Smooth muscle cell (in vitro differentiated cells): ENCODE measurements around the gene ZNF555. TPM values are rescaled to one million over a fixed set of nuclear protein-coding genes. Genes with fewer than 3 reads are reported as not detected.

Experiments
- DNase-seq: peaks from one replicate; lab custom pipeline; 2025; ENCODE audit not compliant: unreplicated experiment; lab: John Stamatoyannopoulos, UW
- H2AFZ ChIP-seq: fragments of 200-600 bp; sonication (generic); 2 replicates; pipeline ENCODE4 v1.6.0; 2016; ENCODE audit warnings: antibody characterized with exemption, low read depth, mild to moderate bottlenecking
- H3F3A ChIP-seq: fragments of 200-600 bp; sonication (generic); 2 replicates; pipeline ENCODE4 v1.6.0; 2017; ENCODE audit warnings: antibody characterized with exemption, low read depth
- H3K27ac ChIP-seq: fragments of 200-600 bp; sonication (generic); 2 replicates; pipeline ENCODE4 v1.5.1; 2016; ENCODE audit warnings: low read depth, mild to moderate bottlenecking
- H3K27me3 ChIP-seq: fragments of 200-600 bp; sonication (generic); 2 replicates; pipeline ENCODE4 v1.6.1; 2016; ENCODE audit warnings: low read depth, mild to moderate bottlenecking
- H3K36me3 ChIP-seq: fragments of 200-600 bp; sonication (generic); 2 replicates; pipeline ENCODE4 v1.5.1; 2016; ENCODE audit warnings: low read depth
- H3K4me1 ChIP-seq: fragments of 200-600 bp; sonication (generic); 2 replicates; pipeline ENCODE4 v1.5.1; 2016; ENCODE audit warnings: low read depth
- H3K4me2 ChIP-seq: fragments of 200-600 bp; sonication (generic); 2 replicates; pipeline ENCODE4 v1.6.0; 2016; ENCODE audit warnings: mild to moderate bottlenecking
- H3K4me3 ChIP-seq: fragments of 200-600 bp; sonication (generic); 2 replicates; pipeline ENCODE4 v1.5.1; 2016; ENCODE audit warnings: mild to moderate bottlenecking
- H3K79me2 ChIP-seq: fragments of 200-600 bp; sonication (generic); 2 replicates; pipeline ENCODE4 v1.6.0; 2016; ENCODE audit warnings: low read depth, mild to moderate bottlenecking
- H3K9ac ChIP-seq: fragments of 200-600 bp; sonication (generic); 2 replicates; pipeline ENCODE4 v1.6.0; 2016; ENCODE audit warnings: low read depth
- H3K9me3 ChIP-seq: fragments of 200-600 bp; sonication (generic); replicated peaks from 2 replicates; pipeline ENCODE4 v1.5.1; 2016; ENCODE audit warnings: low read depth
- H4K20me1 ChIP-seq: fragments of 200-600 bp; sonication (generic); 2 replicates; pipeline ENCODE4 v1.6.0; 2016; ENCODE audit warnings: low read depth
- CTCF ChIP-seq: fragments of 200-600 bp; sonication (generic); IDR thresholded peaks from 2 replicates; pipeline ENCODE4 v1.5.1; 2017; ENCODE audit warnings: borderline replicate concordance, mild to moderate bottlenecking, antibody characterized with exemption; ENCODE audit not compliant: insufficient read depth, poor library complexity, severe bottlenecking
- WGBS: methylation state at CpG from one replicate; pipeline ENCODE4 v1.1.7; 2016; ENCODE audit warnings: low lambda C conversion rate; 5-methylcytosine and 5-hydroxymethylcytosine counted together
- polyA plus RNA-seq: library from polyadenylated mRNA; unstranded; fragments of >200 nt; fragmentation: Nextera tagmentation; extraction: Ambion mirVana; gene quantifications from 2 replicates; pipeline ENCODE4 v1.2.1, GENCODE V29; 2016
- total RNA-seq: library from RNA; depleted of rRNA; stranded (reverse); fragments of >200 nt; gene quantifications from 2 replicates; pipeline ENCODE4 v1.2.3, GENCODE V29; 2014

Gene ZNF555
- total and polyA plus RNA-seq, 2 experiments from 2014 or later: 3.2 to 4.9 TPM

- no peaks in the 10 kb centered on the region for H3K36me3 ChIP-seq
- TF ChIP-seq CTCF: no peak
- no peak for DNase-seq
- H4K20me1 ChIP-seq: peaks cover 27% of the 10 kb centered on the region
- no peaks in the 10 kb centered on the region for H3F3A ChIP-seq
- H2AFZ ChIP-seq: no peak overlapping the region
- 97% methylated on average over 18 of the region's 22 CpGs for whole genome bisulfite sequencing
- H3K9me3 ChIP-seq: no peaks in the 10 kb centered on the region
- no peak overlapping the region for H3K4me3 ChIP-seq
- H3K27ac ChIP-seq: no peak overlapping the region
- H3K9ac ChIP-seq: no peak overlapping the region
- no peaks in the 10 kb centered on the region for H3K4me1 ChIP-seq
- H3K4me2 ChIP-seq: no peak overlapping the region
- no peaks in the 10 kb centered on the region for H3K27me3 ChIP-seq
- H3K79me2 ChIP-seq: no peaks in the 10 kb centered on the region
These were observed 40.8 kb upstream of the ZNF555 start for GRCh38 chr19:2800506-2800905.

GRCh38 chr19:2802826-2803225 lies 38.4 kb upstream of the ZNF555 start:
- 97% methylated on average over 17 of the region's 17 CpGs for WGBS
- Histone ChIP-seq H3F3A (no peaks in the 10 kb centered on the region), H3K27ac (no peak overlapping the region), H3K9ac (no peak overlapping the region), H3K79me2 (no peaks in the 10 kb centered on the region), H3K4me2 (no peak overlapping the region), H4K20me1 (peaks cover 15% of the 10 kb centered on the region), H2AFZ (no peak overlapping the region), H3K27me3 (no peaks in the 10 kb centered on the region), H3K36me3 (no peaks in the 10 kb centered on the region), H3K4me1 (no peaks in the 10 kb centered on the region), H3K4me3 (no peak overlapping the region), H3K9me3 (no peaks in the 10 kb centered on the region)
- no peak for DNase-seq
- TF ChIP-seq CTCF: no peak

GRCh38 chr19:2803486-2804155 lies 37.7 kb upstream of the ZNF555 start:
- Histone ChIP-seq H3K4me3 (no peak overlapping the region), H3K4me1 (no peaks in the 10 kb centered on the region), H3F3A (no peaks in the 10 kb centered on the region), H3K27me3 (no peaks in the 10 kb centered on the region), H2AFZ (no peak overlapping the region), H3K9ac (no peak overlapping the region), H3K79me2 (no peaks in the 10 kb centered on the region), H3K9me3 (no peaks in the 10 kb centered on the region), H4K20me1 (peaks cover 11% of the 10 kb centered on the region), H3K27ac (no peak overlapping the region), H3K36me3 (no peaks in the 10 kb centered on the region), H3K4me2 (no peak overlapping the region)
- WGBS: 95% methylated on average over 24 of the region's 29 CpGs
- no peak for TF ChIP-seq CTCF
- DNase-seq: no peak
